GM21723 (cell line): ENCODE results near the gene CELSR1.

Experiments
- ATAC-seq: cut with Tn5 transposase; IDR thresholded peaks from one replicate; pipeline ENCODE4 v1.9.1; 2021; ENCODE audit warnings: mild to moderate bottlenecking, moderate library complexity; ENCODE audit not compliant: unreplicated experiment

The CELSR1 gene

GRCh38 chr22:46386312-46386711, 151.1 kb downstream of the CELSR1 start:
- ATAC-seq, result no peak

GRCh38 chr22:46382524-46382923, 154.9 kb downstream of the CELSR1 start:
- ATAC-seq, result no peak

GRCh38 chr22:46381731-46382130, 155.7 kb downstream of the CELSR1 start:
- ATAC-seq, result no peak

- ATAC-seq, result no peak
Observed at GRCh38 chr22:46381142-46381541, 156.3 kb downstream of the CELSR1 start.

GRCh38 chr22:46380581-46380980, 156.8 kb downstream of the CELSR1 start:
- no peak for ATAC-seq

- ATAC-seq, result no peak
Observed at GRCh38 chr22:46380069-46380468, 157.4 kb downstream of the CELSR1 start.

- ATAC-seq, result no peak
Observed at GRCh38 chr22:46379066-46379930, 158.1 kb downstream of the CELSR1 start.

- ATAC-seq, result no peak
Observed at GRCh38 chr22:46378426-46379065, 158.9 kb downstream of the CELSR1 start.

GRCh38 chr22:46377525-46378425, 159.6 kb downstream of the CELSR1 start:
- no peak for ATAC-seq

GRCh38 chr22:46376908-46377524, 160.4 kb downstream of the CELSR1 start:
- ATAC-seq, result no peak

GRCh38 chr22:46376111-46376510, 161.3 kb downstream of the CELSR1 start:
- no peak for ATAC-seq

- ATAC-seq, result no peak
Observed at GRCh38 chr22:46374663-46375474, 162.6 kb downstream of the CELSR1 start.

GRCh38 chr22:46373921-46374662, 163.3 kb downstream of the CELSR1 start:
- ATAC-seq, result no peak

- no peak for ATAC-seq
Observed at GRCh38 chr22:46373159-46373558, 164.3 kb downstream of the CELSR1 start.

- ATAC-seq, result no peak
Observed at GRCh38 chr22:46372686-46373085, 164.7 kb downstream of the CELSR1 start.

GRCh38 chr22:46371623-46372226, 165.7 kb downstream of the CELSR1 start:
- ATAC-seq, result no peak

GRCh38 chr22:46370584-46371291, 166.7 kb downstream of the CELSR1 start:
- ATAC-seq, result no peak
